DOHH2 (cell line): ENCODE measurements around the gene ATP5F1E.

Experiments
- CTCF ChIP-seq: fragments of 200-600 bp; sonication (generic); IDR thresholded peaks from one replicate; pipeline ENCODE4 v1.5.1; 2014; ENCODE audit warnings: antibody characterized with exemption, mild to moderate bottlenecking, low read depth, low read length; ENCODE audit not compliant: poor library complexity, severe bottlenecking
- EZH2phosphoT487 ChIP-seq: fragments of 200-600 bp; sonication (generic); IDR thresholded peaks from 2 replicates; pipeline ENCODE4 v1.6.1; 2017; ENCODE audit warnings: borderline replicate concordance, mild to moderate bottlenecking, antibody characterized with exemption, low read length, moderate library complexity, mixed read lengths

DNA sequence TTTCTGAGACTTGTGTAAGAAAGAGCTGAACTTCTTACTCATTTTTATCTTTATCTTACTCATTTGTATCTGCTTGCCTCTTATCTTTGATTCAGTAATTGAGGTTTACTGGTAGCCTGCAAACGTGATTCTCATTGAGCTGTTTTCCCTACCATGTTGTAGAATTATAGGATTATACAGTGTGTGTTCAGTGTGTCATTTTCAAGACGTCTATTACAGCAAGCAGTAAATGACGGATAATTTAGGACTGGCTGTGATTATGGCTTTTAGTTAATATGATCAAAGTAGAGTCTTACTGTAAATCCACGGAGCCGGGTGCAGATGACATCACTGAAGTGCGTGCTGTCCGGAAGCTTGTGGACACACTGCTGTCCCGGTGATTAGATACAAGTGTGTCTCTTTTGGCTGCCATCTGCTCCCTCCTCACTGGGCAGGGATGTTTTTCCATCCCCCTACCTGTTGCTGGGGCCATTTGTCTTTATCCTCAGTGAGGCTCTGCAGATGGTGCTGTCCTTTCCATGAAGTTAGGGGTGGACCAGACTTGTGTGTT, 45.1 kb downstream of the ATP5F1E start:
- TF ChIP-seq CTCF = no peak
- TF ChIP-seq EZH2phosphoT487 = no peak
